ENCODE measurements around the gene CLPSL2. TPM values are rescaled to one million over a fixed set of nuclear protein-coding genes. Genes with fewer than 3 reads are reported as not detected.

CLPSL2 gene
- polyA plus RNA-seq, 12 donors: not detected

DNA sequence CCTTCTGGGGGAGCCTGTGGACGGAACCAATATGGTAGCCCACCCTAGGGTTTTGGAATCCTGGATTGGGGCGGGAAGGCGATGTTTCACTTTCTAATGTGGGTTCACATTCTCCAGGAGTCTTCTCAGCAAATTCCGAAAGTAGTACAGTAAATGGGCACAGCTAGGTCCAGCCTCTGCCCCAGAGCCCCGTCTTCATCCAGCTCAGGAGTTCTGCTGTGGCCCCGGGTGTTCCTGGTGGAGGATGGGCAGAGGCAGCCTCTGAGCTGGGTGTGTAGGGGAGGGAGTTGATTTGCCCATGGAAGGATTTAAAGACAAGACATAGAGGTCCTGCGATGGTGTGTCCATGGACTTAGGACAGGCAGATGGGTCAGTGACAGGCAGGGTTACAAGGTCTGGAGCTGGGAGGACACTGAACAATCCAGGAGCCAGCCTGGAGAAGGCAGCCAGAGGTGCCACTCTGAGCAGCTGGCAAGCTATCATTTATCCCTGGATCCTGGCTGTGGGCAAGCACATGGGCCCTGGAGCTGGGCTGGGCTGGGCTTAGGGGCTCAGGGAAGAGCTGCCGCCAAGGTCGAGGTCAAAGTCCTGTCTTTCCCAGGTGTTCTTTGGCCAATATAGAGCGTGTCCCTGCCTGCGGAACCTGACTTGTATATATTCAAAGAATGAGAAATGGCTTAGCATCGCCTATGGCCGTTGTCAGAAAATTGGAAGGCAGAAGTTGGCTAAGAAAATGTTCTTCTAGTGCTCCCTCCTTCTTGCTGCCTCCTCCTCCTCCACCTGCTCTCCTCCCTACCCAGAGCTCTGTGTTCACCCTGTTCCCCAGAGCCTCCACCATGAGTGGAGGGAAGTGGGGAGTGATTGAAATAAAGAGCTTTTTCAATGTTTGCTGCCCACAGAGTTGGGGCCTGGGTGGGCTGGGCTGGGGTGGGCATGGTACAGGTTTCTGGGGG lies 11.1 kb downstream of the CLPSL2 start:
- DNase-seq: no peak

DNA sequence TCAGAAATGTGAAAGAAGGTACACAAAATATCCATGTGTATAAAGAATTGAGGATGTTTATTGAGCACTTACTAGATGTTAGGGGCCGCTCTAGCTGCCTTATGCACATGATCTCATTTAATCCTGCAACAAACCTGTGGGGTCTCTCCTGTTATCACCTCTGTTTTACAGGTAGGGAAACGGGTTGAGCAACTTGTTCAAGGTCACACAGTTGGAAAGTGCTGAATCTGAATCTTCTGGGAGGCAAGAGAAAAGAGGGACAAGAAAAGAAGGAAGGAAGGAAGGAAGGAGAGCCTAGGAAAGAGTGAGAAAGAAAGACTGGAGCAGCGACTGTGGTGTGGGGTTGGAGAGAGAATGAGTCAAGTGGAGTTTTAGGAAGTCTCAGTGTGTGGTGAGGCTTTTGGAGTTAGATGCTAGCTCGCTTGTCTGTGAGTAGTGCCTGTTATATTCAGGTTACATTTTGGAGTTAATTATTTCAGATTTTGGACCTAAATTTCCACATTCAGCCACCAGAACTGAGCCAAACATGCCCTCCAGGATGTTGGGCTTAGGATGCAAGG lies 12.1 kb downstream of the CLPSL2 start:
- no peak for DNase-seq

DNA sequence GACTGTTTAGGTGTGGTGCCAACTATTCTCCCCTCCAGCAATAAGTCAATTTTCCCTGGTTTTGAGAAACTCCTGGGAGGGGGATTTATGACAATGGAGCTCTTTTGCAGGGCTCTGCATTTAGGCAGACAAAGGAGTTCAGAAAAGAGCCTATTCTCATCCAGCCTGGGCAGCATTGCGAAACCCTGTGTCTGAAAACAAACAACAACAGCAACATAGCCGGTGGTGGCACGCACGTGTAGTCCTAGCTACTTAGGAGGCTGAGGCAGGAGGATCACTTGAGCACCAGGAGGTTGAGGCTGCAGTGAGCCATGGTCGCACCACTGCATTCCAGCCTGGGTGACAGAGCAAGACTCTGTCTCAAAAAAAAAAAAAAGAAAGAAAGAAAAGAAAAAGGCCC lies 14.3 kb downstream of the CLPSL2 start:
- no peak for DNase-seq

DNA sequence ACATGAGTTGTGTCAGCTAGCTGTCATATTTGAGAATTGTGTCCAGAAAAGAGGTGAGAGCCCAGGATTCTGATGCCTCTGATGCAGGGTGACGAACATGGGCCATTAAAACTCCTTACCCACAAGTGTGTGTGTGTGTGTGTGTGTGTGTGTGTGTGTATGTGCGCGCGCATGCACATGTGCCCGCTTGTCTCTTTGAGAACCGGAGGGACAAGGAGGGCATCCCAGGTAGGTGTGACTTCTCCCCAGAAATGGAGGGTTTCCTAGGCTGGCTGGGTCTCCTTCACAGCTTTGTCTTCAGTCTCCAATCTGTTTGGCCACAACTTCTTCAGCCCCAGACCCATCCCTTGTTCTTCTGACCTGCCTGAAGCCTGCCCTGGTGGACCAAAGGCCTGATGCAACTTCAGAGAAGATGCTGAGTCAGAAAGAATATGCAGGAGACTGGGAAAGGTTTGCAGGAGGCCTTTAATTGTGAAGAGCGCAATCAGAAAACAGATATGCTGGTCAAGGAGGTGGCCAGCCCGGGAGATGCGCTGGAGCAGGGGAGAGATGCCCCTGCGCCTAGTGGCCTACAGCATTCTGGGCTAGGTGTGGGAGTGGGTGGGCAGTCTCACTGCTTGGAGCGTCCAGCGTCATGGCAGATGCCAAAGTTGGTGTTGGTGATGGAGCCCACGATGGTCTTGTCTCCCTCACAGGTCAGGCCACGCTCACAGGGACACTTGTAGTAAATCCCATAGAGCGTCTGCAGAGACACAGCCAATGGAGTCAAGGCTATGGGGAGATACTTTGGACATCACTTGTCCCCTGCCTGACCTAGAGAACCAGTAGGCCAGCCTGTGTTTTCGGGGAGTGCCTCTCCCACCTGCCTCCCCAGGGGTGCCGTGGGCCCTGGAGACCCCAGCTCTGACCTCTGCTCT lies 18.4 kb downstream of the CLPSL2 start:
- no peak for DNase-seq

DNA sequence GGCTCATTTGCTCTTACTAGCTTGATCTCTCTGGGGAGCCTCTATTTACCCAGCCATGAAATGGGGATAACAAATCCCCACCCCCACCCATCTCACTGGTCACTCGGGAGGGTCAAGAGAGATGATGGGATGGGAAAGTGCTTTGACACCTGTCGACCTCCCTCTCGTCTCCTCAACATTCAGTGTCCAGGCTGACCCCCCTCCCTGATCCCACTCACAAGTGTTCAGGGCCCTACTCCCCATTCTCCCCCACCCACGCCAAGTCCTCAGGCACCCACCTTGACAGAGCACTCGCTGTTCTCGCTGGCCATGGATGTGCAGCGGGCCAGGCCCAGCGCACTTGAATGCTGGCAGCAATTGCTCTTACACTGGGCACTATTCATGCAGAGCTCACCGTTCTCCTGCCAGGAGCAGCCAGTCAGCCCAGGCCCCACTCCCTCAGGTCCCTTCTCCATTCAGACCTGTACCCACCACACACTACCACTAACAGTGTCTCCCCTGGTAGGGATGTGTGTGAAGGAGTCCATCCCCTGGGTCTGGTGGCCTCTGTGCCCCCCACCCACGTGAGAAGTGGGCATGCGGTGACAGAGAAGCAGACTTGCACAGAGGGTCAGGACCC lies 19.2 kb downstream of the CLPSL2 start:
- no peak for DNase-seq

DNA sequence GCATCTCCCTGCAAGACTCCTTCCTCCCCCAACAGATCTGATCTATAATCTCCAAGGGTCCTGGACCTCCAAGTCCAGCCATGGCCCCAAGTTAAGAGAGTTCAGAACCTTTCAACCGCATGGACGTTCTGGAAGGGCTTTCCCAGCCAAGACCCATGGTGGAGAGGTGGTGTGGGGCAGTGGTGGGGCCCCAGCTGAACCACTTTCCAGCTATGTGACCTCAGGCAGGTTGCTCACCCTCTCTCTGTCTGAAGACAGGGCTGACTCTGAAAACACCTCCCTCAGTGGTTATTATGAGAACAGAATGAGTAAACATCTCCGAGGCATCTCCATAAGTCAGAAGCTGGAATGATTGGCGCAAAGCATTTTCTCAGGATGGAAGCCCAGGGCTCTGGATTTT lies 19.8 kb downstream of the CLPSL2 start:
- no peak for DNase-seq

DNA sequence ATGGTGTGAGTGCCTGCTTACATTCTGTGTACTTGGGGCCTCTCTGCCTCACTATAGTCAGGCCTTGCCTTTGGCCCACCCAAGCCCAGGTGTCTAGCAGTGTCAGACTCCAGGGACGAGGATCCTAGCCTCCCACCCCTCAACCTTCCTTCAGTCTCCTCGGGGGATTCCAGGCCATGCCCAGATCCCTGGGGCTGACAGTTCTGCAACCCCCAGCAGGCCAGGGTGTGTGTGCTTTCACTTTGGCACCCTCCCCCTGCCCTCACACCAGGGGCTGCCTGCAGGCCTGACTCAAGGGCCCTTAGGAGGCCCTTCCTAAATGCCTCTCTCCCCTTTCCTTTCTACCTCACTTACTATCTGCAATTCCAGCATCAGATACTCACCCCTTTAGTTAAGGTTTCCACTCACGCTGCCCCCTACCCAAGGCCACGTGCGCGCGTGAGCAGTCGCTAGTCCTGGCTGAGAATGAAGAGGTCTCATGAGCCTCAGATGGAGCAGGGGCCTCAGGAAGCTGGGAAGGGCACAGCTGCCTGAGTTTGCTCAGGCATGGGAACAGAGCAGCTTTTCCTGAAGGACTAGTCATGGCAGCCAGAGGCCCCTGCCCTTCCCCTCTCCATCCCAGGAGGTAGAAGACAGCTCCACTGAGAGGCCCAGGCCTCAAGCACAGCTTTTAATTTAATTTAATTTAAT lies 21.6 kb downstream of the CLPSL2 start:
- no peak for DNase-seq

DNA sequence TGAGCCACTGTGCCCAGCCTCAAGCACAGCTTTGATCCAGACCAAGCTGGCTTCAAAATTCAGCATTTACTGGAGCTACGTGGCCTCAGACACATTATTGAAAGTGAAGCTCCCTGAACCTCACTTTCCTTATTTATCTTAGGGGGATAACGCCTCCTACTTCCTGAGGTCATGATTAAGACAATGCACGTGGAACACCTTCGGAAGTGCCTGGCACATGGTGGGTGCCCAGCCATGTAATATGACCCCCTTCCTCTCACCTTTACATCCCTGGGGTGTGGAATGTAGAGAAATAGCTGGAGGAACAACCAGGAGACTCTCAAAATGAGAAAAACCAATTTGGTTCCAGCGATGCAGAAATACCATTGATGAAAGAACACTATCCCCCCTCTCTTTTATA lies 22.3 kb downstream of the CLPSL2 start:
- DNase-seq: no peak

DNA sequence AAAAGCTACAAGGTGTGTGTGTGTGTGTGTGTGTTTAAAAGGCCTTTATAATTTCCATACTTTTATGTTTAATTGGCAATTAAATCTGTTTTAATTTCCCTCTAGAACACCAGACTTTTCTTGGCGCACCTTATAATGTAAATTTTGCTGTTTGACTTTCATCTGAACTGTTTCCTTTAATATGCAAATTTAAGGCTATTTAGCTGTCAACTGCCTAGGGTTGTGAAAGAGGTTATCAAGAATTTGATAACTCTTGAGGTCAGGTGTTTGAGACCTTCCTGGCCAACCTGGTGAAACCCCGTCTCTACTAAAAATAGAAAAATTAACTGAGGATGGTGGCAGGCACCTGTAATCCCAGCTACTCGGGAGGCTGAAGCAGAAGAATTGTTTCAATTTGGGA lies 24.8 kb downstream of the CLPSL2 start:
- no peak for DNase-seq

DNA sequence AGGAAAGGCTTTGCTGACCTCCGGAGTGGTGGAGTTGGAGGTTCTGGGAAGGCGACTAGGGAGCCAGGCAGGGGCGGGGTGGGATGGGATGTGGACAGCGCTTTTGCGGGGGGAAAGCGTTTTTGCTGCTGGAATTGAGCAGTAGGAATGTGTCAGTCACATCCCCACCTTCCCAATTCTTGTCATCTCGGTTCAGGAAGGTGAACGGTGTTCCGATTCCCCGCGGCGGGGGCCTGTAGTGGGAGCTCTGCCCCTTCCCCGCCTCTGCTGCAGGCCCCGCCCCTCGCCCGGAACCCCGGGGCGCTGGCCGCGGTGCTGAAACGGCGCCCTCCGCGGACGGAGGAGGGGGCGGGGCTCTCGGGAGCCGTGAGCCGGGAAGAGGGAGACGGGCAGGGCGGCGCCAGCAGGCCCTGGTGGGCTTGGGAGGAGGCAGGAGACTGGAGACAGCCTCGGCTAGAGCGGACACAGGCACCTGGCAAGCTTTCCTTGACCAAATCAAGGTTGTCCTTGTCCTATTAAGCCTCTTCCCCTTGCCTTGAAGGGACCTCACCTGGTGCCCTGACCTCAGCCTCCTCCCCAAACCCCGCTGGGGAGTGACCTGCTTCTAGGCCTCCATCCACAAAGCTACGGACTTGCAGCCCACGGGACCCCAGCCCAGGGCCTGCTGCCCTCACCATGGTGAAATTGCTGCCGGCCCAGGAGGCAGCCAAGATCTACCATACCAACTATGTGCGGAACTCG lies 28.8 kb downstream of the CLPSL2 start, which contains the start of gene LHFPL5:
Gene LHFPL5 (plus strand): TSS at position 357 of the 741 bp plus-strand sequence. CDS start 319 bp downstream, at position 676.
- peak; percentile 52 for DNase-seq

DNA sequence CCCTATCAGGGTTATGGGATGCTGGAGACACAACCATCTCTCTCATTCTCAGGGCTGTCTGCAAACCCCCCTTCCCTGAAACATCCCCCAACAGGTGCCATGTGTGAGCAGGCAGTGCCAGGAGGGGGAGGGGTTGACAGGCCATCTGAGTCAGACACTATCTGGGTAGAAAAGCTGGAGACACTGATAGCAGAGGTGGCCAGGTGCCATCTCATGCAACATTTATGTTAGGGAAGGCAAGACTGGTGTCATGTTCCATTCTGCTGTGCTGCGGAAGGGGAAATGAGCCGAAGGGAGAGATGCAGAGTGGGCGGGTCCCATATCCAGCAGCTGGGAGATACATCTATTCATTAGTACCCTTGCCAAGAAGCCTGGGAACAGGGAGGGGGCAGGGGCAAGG lies 32.3 kb downstream of the CLPSL2 start:
- DNase-seq: no peak

DNA sequence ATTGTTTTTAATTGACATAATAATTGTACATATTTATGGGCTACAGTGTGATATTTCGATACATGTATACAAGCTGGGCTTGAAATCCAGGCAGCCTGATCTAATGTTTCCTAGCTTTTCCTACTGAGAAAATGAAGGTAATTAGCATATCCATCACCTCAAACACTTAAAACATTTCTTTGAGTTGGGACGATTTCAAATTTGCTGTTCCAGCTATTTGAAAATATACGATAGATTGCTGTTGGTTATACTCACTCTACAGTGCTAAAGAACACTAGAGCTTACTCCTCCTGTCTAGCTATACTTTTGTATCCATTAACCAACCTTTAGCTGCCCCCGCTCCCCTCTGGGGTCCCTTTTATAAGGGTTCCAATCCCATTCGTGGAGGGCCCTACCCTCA lies 33.4 kb downstream of the CLPSL2 start:
- no peak for DNase-seq

DNA sequence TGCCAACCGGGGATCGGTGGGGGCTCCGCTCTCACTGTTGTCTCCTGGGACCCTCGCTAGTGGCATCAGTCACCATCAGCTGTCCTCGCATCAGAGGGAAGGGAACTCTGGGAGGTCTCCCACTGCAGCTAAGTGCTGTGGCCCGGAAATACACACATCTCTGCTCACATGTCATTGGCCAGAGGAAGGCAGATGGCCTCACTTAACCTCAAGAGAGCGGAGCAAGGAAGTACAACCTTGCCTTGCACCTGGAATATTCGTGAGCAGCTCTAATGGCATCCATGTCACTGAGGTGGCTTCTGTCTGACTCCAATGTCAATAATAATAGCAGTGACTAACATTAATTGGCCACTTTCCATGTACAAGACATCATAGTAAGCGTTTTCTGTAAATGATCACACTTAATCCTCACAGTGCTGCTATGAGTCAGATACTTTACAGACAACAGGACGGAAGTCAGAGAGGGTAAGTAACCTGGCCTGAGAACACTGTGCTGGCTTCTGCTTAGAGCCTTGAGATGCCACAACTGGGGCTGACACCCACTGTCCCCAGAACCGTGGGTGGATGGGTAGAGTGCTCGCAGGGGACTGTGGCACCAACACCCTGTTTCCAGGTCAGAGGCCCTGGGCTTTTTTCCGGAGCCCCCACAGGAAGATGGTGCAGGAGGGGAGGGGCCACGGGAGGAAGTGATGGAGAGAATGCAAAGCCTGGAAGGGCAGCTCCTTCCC lies 34.7 kb downstream of the CLPSL2 start:
- DNase-seq: no peak

DNA sequence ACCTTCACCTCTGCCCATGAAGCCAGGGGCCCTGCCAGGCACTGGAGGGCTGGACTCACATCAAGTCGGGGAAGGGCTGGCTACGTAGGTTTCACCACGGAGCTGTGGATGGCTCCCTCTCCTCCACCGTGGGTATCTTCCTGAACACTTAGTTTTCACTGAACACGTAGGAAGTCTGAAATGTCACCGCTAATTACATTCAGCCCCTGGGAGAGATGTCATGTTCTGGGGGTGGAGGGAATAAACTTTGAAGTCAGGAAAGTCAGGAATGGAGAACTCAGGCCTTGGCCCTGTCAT lies 35.2 kb downstream of the CLPSL2 start:
- DNase-seq: no peak

DNA sequence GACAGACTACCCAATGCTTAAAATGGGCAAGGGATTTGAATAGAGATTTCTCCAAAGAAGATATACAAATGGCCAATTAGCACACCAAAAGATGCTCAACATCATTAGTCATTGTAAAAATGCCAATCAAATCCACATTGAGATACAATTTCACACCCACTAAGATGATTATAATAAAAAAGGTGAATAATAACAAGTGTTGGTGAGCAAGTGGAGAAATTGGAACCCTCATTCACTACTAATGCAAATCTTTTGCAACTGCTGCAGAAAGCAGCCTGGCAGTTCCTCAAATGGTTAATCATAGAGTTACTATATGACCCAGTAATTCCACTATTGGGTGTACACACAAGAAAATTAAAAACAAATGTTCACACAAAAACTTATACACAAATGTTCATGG lies 41.1 kb downstream of the CLPSL2 start:
- DNase-seq: no peak

DNA sequence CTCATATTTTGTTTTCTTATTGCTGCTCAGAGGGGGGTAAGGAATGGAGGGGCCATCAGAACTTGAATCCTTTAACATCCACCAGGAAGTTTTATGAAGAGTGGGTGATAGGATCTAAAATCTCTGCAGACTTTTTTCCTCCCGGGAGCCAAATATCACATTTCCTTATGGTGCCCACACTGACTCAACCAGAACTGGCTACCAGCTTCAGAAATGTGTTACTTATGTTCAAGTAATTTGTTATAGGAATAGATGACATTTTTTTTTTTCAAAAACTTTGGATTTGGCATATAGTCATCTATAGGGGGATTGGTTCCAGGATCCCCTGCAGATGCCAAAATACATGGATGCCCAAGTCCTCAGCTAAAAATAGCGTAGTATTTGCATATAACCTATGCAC lies 47.2 kb downstream of the CLPSL2 start:
- no peak for DNase-seq

DNA sequence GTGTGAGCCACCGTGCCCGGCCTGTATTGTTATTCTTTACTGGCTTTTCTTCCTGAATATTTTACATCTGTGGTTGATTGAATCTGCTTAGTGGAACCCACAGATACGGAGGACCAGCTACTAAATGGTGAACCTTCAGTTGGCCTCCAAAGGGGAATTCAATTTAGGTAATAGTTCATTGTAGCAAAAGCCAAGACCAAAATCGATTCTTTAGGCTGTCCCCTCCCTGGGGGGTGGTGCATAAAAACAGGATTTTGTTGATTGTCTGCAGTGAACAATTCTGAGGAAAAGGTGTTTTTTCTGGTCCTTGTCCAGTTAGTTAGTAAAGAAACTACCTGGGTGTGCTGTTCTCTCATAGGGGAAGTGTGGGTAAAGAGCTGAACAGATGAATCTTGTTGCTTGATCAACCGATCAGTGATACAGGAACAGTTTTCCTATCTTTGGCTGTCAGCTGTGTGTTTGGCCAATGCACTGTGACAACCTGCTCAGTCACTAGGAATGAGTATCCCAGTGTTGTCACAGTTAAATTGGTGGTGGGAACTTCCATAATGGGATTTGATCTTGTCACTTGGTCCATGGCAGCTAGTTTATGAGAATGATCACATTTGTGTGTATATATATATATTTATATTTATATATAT lies 48.3 kb downstream of the CLPSL2 start:
- DNase-seq: no peak
